Measurements from ENCODE around the gene HSPA4. TPM values are rescaled to one million over a fixed set of nuclear protein-coding genes. Genes with fewer than 3 reads are reported as not detected.

The HSPA4 gene
- total RNA-seq, 1 experiment from 2014 or later = 300 TPM

- Histone ChIP-seq H3K9me3 (no peaks in the 10 kb centered on the region), H3K36me3 (no peaks in the 10 kb centered on the region)
- DNase-seq = no peak
These were observed 102.7 kb downstream of the HSPA4 start for GRCh38 chr5:133154274-133155075.

GRCh38 chr5:133155326-133155969 is 103.6 kb downstream of the HSPA4 start:
- no peak for DNase-seq
- Histone ChIP-seq H3K36me3 (no peaks in the 10 kb centered on the region), H3K9me3 (no peaks in the 10 kb centered on the region), H3K4me3 (no peak overlapping the region), H3K27me3 (peaks cover 5% of the 10 kb centered on the region; the same call in 1 of the 2 replicates)

More at GRCh38 chr5:133154274-133155075, 102.7 kb downstream of the HSPA4 start:
- 0 out of 2 replicates have a peak, but pooled peaks cover 2% of the 10 kb centered on the region for H3K27me3 ChIP-seq
- H3K4me3 ChIP-seq = no peak overlapping the region

Other genes with a start within 250 kb of the HSPA4 start
- gene SOWAHA, start 238.7 kb upstream of the HSPA4 start, total RNA-seq (2014; rRNA removed; shearing (Covaris generic); ENCODE audit: low replicate concordance) = not detected in 2 replicates
- 8.6 and 16.4 TPM in 2 replicates for gene SHROOM1, start 221.4 kb upstream of the HSPA4 start, total RNA-seq (2014; rRNA removed; shearing (Covaris generic); ENCODE audit: low replicate concordance)
- 0.15 TPM in 1 of 2 replicates, not detected in the other for gene GDF9, start 185.5 kb upstream of the HSPA4 start, total RNA-seq (2014; rRNA removed; shearing (Covaris generic); ENCODE audit: low replicate concordance)
- gene UQCRQ, start 185.4 kb upstream of the HSPA4 start, total RNA-seq (2014; rRNA removed; shearing (Covaris generic); ENCODE audit: low replicate concordance) = 388 and 1,689 TPM in 2 replicates
- gene LEAP2, start 178.3 kb upstream of the HSPA4 start, total RNA-seq (2014; rRNA removed; shearing (Covaris generic); ENCODE audit: low replicate concordance) = 1.4 TPM in 1 of 2 replicates, not detected in the other
- gene AFF4, start 88.4 kb upstream of the HSPA4 start, total RNA-seq (2014; rRNA removed; shearing (Covaris generic); ENCODE audit: low replicate concordance) = 18.3 and 26.9 TPM in 2 replicates
- 20.5 and 32.5 TPM in 2 replicates for gene ZCCHC10, start 25.5 kb upstream of the HSPA4 start, total RNA-seq (2014; rRNA removed; shearing (Covaris generic); ENCODE audit: low replicate concordance)